Osteoblast (primary cell): ENCODE results near the gene ACOX3. TPM values are rescaled to one million over a fixed set of nuclear protein-coding genes. Genes with fewer than 3 reads are reported as not detected.

Experiments
- DNase-seq: peaks from one replicate; pipeline ENCODE4 v3.0.0; 2011; ENCODE audit warnings: low spot score, mixed read lengths; ENCODE audit not compliant: insufficient read length; ENCODE audit errors: missing footprints
- H2AFZ ChIP-seq: 2 replicates; pipeline ENCODE4 v1.6.0; 2011; ENCODE audit warnings: mild to moderate bottlenecking, low read length
- H3K27ac ChIP-seq: 2 replicates; pipeline ENCODE4 v1.5.1; 2011; ENCODE audit warnings: mild to moderate bottlenecking, low read depth, low read length, moderate library complexity
- H3K27me3 ChIP-seq: 2 replicates; pipeline ENCODE4 v1.6.0; 2012; ENCODE audit warnings: mild to moderate bottlenecking, control low read depth, inconsistent platforms, low read length, moderate library complexity; ENCODE audit not compliant: insufficient read depth
- H3K36me3 ChIP-seq: 2 replicates; pipeline ENCODE4 v1.5.1; 2011; ENCODE audit warnings: mild to moderate bottlenecking, low read length, control low read depth, moderate library complexity; ENCODE audit not compliant: insufficient read depth
- H3K4me1 ChIP-seq: 2 replicates; pipeline ENCODE4 v1.5.1; 2011; ENCODE audit warnings: mild to moderate bottlenecking, low read length, control low read depth, moderate library complexity; ENCODE audit not compliant: insufficient read depth
- H3K4me2 ChIP-seq: 2 replicates; pipeline ENCODE4 v1.6.0; 2011; ENCODE audit warnings: mild to moderate bottlenecking, low read length; ENCODE audit not compliant: insufficient read depth
- H3K4me3 ChIP-seq: fragments of 200-600 bp; sonication (generic); 3 replicates; pipeline ENCODE4 v1.5.1; 2012; ENCODE audit warnings: mild to moderate bottlenecking, low read length, inconsistent platforms; ENCODE audit not compliant: insufficient read depth
- H3K79me2 ChIP-seq: 2 replicates; pipeline ENCODE4 v1.6.0; 2012; ENCODE audit warnings: mild to moderate bottlenecking, low read length, control low read depth, inconsistent platforms; ENCODE audit not compliant: insufficient read depth
- H3K9me3 ChIP-seq: 2 replicates; pipeline ENCODE4 v1.5.1; 2011; ENCODE audit warnings: low read depth, low read length, control low read depth
- H4K20me1 ChIP-seq: 2 replicates; pipeline ENCODE4 v1.6.0; 2012; ENCODE audit warnings: mild to moderate bottlenecking, low read length, control low read depth; ENCODE audit not compliant: insufficient read depth
- total RNA-seq: library from RNA; depleted of rRNA; stranded (reverse); fragments of >200 nt; gene quantifications from 2 replicates; pipeline ENCODE4 v1.2.3, GENCODE V29; 2012
- TF ChIP-seq, protein P1 (sequence below): IDR thresholded peaks from 2 replicates; pipeline ENCODE4 v1.5.1; 2011; ENCODE audit warnings: mild to moderate bottlenecking, low read depth, low read length, moderate library complexity; ENCODE audit errors: extremely low read depth

ACOX3 gene
- total RNA-seq, 1 donor, result 24.2 TPM

DNA sequence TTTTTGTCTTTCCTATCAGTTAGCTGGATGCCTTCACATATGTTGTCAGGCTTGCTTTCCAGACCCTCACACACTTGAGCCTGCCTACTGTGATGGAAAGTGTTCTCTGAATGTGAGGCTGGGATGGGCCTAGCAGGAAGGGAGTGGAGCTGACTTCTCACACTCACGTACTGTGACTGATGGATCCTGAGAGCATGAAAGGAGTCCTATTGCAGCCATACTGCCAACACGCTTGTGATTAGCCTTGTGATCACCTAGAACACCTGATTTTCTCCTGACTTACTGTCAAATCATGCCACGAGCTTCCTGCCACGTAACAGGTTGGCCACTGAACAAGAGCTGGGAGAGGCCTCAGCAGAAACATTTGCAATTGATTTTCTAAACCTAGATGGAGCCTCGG lies 49.9 kb downstream of the ACOX3 start:
- H3K36me3 ChIP-seq, result peaks cover 17% of the 10 kb centered on the region
- H3K4me2 ChIP-seq, result no peak overlapping the region
- H2AFZ ChIP-seq, result no peak overlapping the region
- H3K4me1 ChIP-seq, result peaks cover 32% of the 10 kb centered on the region
- no peak overlapping the region for H3K4me3 ChIP-seq
- TF ChIP-seq, protein P1, sequence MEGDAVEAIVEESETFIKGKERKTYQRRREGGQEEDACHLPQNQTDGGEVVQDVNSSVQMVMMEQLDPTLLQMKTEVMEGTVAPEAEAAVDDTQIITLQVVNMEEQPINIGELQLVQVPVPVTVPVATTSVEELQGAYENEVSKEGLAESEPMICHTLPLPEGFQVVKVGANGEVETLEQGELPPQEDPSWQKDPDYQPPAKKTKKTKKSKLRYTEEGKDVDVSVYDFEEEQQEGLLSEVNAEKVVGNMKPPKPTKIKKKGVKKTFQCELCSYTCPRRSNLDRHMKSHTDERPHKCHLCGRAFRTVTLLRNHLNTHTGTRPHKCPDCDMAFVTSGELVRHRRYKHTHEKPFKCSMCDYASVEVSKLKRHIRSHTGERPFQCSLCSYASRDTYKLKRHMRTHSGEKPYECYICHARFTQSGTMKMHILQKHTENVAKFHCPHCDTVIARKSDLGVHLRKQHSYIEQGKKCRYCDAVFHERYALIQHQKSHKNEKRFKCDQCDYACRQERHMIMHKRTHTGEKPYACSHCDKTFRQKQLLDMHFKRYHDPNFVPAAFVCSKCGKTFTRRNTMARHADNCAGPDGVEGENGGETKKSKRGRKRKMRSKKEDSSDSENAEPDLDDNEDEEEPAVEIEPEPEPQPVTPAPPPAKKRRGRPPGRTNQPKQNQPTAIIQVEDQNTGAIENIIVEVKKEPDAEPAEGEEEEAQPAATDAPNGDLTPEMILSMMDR, result no peak
- H4K20me1 ChIP-seq, result peaks cover 17% of the 10 kb centered on the region
- H3K27ac ChIP-seq, result no peak overlapping the region
- H3K9me3 ChIP-seq, result no peaks in the 10 kb centered on the region
- H3K27me3 ChIP-seq, result no peaks in the 10 kb centered on the region
- no peaks in the 10 kb centered on the region for H3K79me2 ChIP-seq
- no peak for DNase-seq

DNA sequence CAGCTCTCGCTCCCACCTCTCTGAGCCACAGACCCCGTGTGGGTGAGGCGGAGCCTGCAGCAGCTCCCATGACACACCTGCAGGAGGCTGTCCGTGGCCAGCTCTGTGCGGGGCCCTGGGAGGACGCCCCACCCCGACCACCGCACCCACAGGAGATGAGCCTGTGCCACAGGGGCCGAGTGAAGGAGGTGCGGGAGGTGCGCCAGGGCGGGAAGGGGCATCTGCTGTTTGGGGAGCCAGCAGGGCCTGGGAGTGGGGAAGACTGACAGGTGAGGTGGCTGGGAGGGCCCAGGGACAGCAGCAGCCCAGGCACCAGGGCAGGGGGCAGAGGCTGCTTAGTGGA lies 52.0 kb downstream of the ACOX3 start:
- Histone ChIP-seq H3K4me2 (no peak overlapping the region), H3K27me3 (no peaks in the 10 kb centered on the region), H4K20me1 (peaks cover 22% of the 10 kb centered on the region), H3K4me3 (no peak overlapping the region), H3K4me1 (peaks cover 22% of the 10 kb centered on the region), H2AFZ (no peak overlapping the region), H3K27ac (no peak overlapping the region), H3K79me2 (no peaks in the 10 kb centered on the region), H3K9me3 (no peaks in the 10 kb centered on the region), H3K36me3 (peaks cover 10% of the 10 kb centered on the region)
- TF ChIP-seq, protein P1, result no peak
- no peak for DNase-seq

DNA sequence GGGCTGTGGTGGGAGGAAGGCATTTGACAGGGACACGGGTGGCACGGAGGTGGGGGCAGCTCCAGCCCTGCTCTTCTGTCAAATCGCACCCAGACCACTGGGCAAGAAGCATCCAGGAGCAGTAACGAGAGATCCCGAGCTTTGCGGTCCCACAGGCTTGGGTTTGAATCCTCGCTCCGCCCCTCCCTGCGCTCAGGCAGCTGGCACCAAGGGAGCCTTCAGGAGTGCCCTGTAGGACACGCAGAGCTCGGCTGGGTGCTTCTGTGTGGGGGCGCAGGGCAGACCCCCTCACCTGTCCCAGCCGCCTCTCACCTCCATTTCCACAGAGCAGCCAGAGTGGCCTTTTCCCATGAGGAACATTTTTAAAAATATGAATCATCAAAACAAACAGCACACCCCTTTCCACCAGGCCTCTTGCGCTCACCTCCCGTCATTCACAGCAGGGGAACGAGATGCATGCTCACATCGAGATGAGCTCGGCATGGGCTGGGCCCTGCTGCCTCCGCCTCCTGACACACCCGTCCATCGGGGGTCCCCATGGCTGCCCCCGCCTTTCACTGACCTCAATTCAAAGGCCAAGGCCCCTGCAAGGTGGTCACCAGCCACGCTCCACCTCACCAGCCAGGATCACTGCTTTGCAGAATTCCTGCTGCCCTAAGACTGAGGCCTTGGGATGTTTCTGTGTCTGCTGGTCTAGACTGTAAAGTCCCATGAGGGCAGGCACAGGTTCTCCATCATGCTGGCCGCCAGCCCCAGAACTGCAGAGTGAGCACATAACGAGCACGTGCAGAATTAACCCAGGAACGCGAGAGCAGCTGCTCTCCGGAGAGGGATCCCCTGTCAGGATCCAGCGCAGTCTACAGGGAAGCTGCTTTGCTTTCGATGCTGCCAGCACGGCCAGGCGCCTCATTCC lies 52.7 kb downstream of the ACOX3 start:
- peak; percentile 51 for DNase-seq
- no peaks in the 10 kb centered on the region for H3K27me3 ChIP-seq
- H3K79me2 ChIP-seq, result no peaks in the 10 kb centered on the region
- H3K27ac ChIP-seq, result no peak overlapping the region
- H4K20me1 ChIP-seq, result peaks cover 25% of the 10 kb centered on the region
- peaks cover 13% of the 10 kb centered on the region for H3K36me3 ChIP-seq
- peaks cover 16% of the 10 kb centered on the region for H3K4me1 ChIP-seq
- H3K4me3 ChIP-seq, result no peak overlapping the region
- no peak overlapping the region for H2AFZ ChIP-seq
- no peaks in the 10 kb centered on the region for H3K9me3 ChIP-seq
- TF ChIP-seq, protein P1, result no peak
- no peak overlapping the region for H3K4me2 ChIP-seq

DNA sequence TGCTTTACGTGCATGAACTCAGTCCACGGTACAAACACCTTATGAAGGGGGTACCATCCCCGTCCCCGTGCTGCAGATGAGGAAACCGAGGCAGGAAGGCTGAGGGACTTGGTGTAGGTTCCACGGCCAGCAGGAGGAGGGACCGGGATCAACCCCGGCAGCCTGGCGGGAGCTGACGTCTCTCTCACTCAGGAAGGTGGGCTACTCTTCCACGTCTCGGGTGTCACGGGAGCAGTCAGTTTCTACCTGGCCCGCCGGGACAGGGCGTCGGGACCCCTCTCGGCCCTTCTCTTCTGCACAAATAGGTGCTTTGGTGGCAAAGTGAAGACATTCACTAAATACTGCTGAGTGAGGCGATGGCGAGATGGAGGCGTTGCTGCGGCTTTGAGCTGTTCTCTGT lies 53.3 kb downstream of the ACOX3 start:
- Histone ChIP-seq H3K79me2 (no peaks in the 10 kb centered on the region), H3K4me3 (no peak overlapping the region), H3K9me3 (no peaks in the 10 kb centered on the region), H2AFZ (no peak overlapping the region), H3K4me2 (no peak overlapping the region), H4K20me1 (peaks cover 22% of the 10 kb centered on the region), H3K4me1 (peaks cover 10% of the 10 kb centered on the region), H3K36me3 (peaks cover 13% of the 10 kb centered on the region), H3K27ac (no peak overlapping the region), H3K27me3 (no peaks in the 10 kb centered on the region)
- TF ChIP-seq, protein P1, result no peak
- DNase-seq, result peak; percentile 30
